UCSD-AML1 (cell line): Measurements from ENCODE around the gene OR2H2.

Experiments used
- DNase-seq: peaks from one replicate; lab custom pipeline; 2025; ENCODE audit not compliant: unreplicated experiment; lab: John Stamatoyannopoulos, UW

OR2H2 gene

GRCh38 chr6:29584821-29585220, at the start of gene OR2H2:
OR2H2 (plus strand) TSS chr6:29585121; CDS start chr6:29587945, 2,824 bp downstream.
- DNase-seq = no peak

GRCh38 chr6:29537714-29538403, 47.1 kb upstream of the OR2H2 start:
- no peak for DNase-seq

GRCh38 chr6:29547573-29547972, 37.3 kb upstream of the OR2H2 start:
- DNase-seq = no peak

GRCh38 chr6:29552512-29553051, 32.3 kb upstream of the OR2H2 start:
- no peak for DNase-seq

GRCh38 chr6:29553268-29554057, 31.5 kb upstream of the OR2H2 start:
- no peak for DNase-seq

GRCh38 chr6:29554764-29555163, 30.2 kb upstream of the OR2H2 start:
- no peak for DNase-seq

- no peak for DNase-seq
These were observed 27.6 kb upstream of the OR2H2 start for GRCh38 chr6:29557320-29557719.

- DNase-seq = no peak
These were observed 26.4 kb upstream of the OR2H2 start for GRCh38 chr6:29558439-29559079.

GRCh38 chr6:29559524-29560287, 25.2 kb upstream of the OR2H2 start, which contains the start of gene UBD:
UBD (minus strand) TSS chr6:29559732; CDS start chr6:29559701, 31 bp downstream.
- no peak for DNase-seq

GRCh38 chr6:29561091-29561490, 23.8 kb upstream of the OR2H2 start:
- no peak for DNase-seq

GRCh38 chr6:29561606-29562181, 23.2 kb upstream of the OR2H2 start:
- no peak for DNase-seq

GRCh38 chr6:29563435-29563965, 21.4 kb upstream of the OR2H2 start:
- no peak for DNase-seq

- no peak for DNase-seq
These were observed 20.0 kb upstream of the OR2H2 start for GRCh38 chr6:29564875-29565274.

GRCh38 chr6:29566856-29567255, 18.1 kb upstream of the OR2H2 start:
- DNase-seq = no peak

GRCh38 chr6:29567541-29567940, 17.4 kb upstream of the OR2H2 start:
- no peak for DNase-seq

GRCh38 chr6:29567991-29568390, 16.9 kb upstream of the OR2H2 start:
- DNase-seq = no peak

GRCh38 chr6:29576056-29576455, 8.9 kb upstream of the OR2H2 start:
- DNase-seq = no peak

- no peak for DNase-seq
These were observed 7.4 kb upstream of the OR2H2 start for GRCh38 chr6:29577544-29577943.

- DNase-seq = peak; percentile 16
These were observed 4.6 kb downstream of the OR2H2 start for GRCh38 chr6:29589423-29590048.
